CD14-positive monocyte (primary cell): ENCODE results near the gene APOBEC4. TPM values are rescaled to one million over a fixed set of nuclear protein-coding genes. Genes with fewer than 3 reads are reported as not detected.
A peak's percentile ranks its signal among the peaks of the same experiment; 100 is the strongest.

Experiments used
- DNase-seq, 3 donors: peaks; one replicate each; pipeline ENCODE4 v3.0.0-alpha.2; 2011 to 2022
- H2AFZ ChIP-seq: 2 replicates; pipeline ENCODE4 v1.6.0; 2012; ENCODE audit warnings: mild to moderate bottlenecking, low read depth, low read length, inconsistent platforms; ENCODE audit not compliant: insufficient read depth, poor library complexity, severe bottlenecking
- H3K27ac ChIP-seq, 2 donors: 1 replicate in 1 of 2; 2 replicates in 1 of 2; pipeline ENCODE4 v1.5.1; 2012 to 2013; ENCODE audit warnings: low read length in 2 of 2, control low read depth in 1 of 2, inconsistent platforms in 1 of 2, low read depth in 1 of 2, mild to moderate bottlenecking in 1 of 2
- H3K27me3 ChIP-seq, 2 donors: one replicate each; pipeline versions ENCODE4 v1.6.0 to v1.6.1; 2011 to 2013; ENCODE audit warnings: low read length in 2 of 2; ENCODE audit not compliant: control insufficient read depth in 2 of 2, insufficient read depth in 2 of 2
- H3K36me3 ChIP-seq, 2 donors: replicated peaks in 1 of 2; 1 replicate in 1 of 2; 2 replicates in 1 of 2; pipeline versions ENCODE4 v1.5.1 to v1.6.1; 2012 to 2013; ENCODE audit warnings: low read length in 2 of 2, control low read depth in 1 of 2, inconsistent platforms in 1 of 2, mild to moderate bottlenecking in 1 of 2; ENCODE audit not compliant: insufficient read depth in 2 of 2, control insufficient read depth in 1 of 2
- H3K4me1 ChIP-seq, 2 donors: 1 replicate in 1 of 2; 2 replicates in 1 of 2; pipeline versions ENCODE4 v1.5.1 to v1.6.1; 2012 to 2013; ENCODE audit warnings: low read length in 2 of 2, control low read depth in 1 of 2, inconsistent platforms in 1 of 2, mild to moderate bottlenecking in 1 of 2, moderate library complexity in 1 of 2; ENCODE audit not compliant: insufficient read depth in 2 of 2, control insufficient read depth in 1 of 2
- H3K4me2 ChIP-seq: replicated peaks from 2 replicates; pipeline ENCODE3; 2012; ENCODE audit warnings: low read length, moderate library complexity, mild to moderate bottlenecking; ENCODE audit not compliant: poor library complexity, severe bottlenecking; ENCODE audit errors: extremely low read depth
- H3K4me3 ChIP-seq, 3 experiments: fragments of 200-600 bp in 1 of 3; sonication (generic) in 1 of 3; replicated peaks in 1 of 3; 1 replicate in 2 of 3; 2 replicates in 1 of 3; pipeline ENCODE4 v1.5.1; 2011 to 2013; ENCODE audit warnings: low read length in 3 of 3, mild to moderate bottlenecking in 3 of 3, control low read depth in 2 of 3, low read depth in 2 of 3, inconsistent platforms in 1 of 3, moderate library complexity in 1 of 3
- H3K79me2 ChIP-seq: 2 replicates; pipeline ENCODE4 v1.6.0; 2012; ENCODE audit warnings: mild to moderate bottlenecking, control low read depth, inconsistent platforms, low read length, moderate library complexity; ENCODE audit not compliant: insufficient read depth
- H3K9ac ChIP-seq: 2 replicates; pipeline ENCODE4 v1.6.0; 2017; ENCODE audit warnings: low read length, mild to moderate bottlenecking; ENCODE audit not compliant: insufficient read depth, poor library complexity, severe bottlenecking
- H3K9me3 ChIP-seq, 2 donors: replicated peaks in 1 of 2; 1 replicate in 1 of 2; 2 replicates in 1 of 2; pipeline versions ENCODE4 v1.5.1 to v1.6.1; 2012 to 2013; ENCODE audit warnings: low read length in 2 of 2, control low read depth in 1 of 2; ENCODE audit not compliant: control insufficient read depth in 1 of 2, insufficient read depth in 1 of 2
- H4K20me1 ChIP-seq: 2 replicates; pipeline ENCODE4 v1.6.0; 2012; ENCODE audit warnings: mild to moderate bottlenecking, low read length, control low read depth, moderate library complexity; ENCODE audit not compliant: insufficient read depth
- H3K27ac Mint-ChIP-seq, 7 donors: one replicate each; pipeline ENCODE4 v1.8.0; 2020; ENCODE audit warnings: mild to moderate bottlenecking in 7 of 7, mixed read lengths in 7 of 7, moderate library complexity in 6 of 7, inconsistent platforms in 2 of 7
- H3K27me3 Mint-ChIP-seq, 3 donors: one replicate each; pipeline ENCODE4 v1.8.0; 2021 to 2022; ENCODE audit warnings: low read depth in 3 of 3, mild to moderate bottlenecking in 3 of 3, mixed read lengths in 3 of 3, moderate library complexity in 3 of 3, inconsistent platforms in 1 of 3
- H3K36me3 Mint-ChIP-seq, 2 donors: one replicate each; pipeline ENCODE4 v1.8.0; 2020; ENCODE audit warnings: mixed read lengths in 2 of 2, inconsistent platforms in 1 of 2, mild to moderate bottlenecking in 1 of 2
- H3K4me1 Mint-ChIP-seq: one replicate; pipeline ENCODE4 v1.8.0; 2020; ENCODE audit warnings: mild to moderate bottlenecking, mixed read lengths
- H3K4me3 Mint-ChIP-seq, 2 donors: one replicate each; pipeline ENCODE4 v1.8.0; 2020; ENCODE audit warnings: mild to moderate bottlenecking in 2 of 2, mixed read lengths in 2 of 2, moderate library complexity in 1 of 2
- H3K9me3 Mint-ChIP-seq, 7 donors: one replicate each; pipeline ENCODE4 v1.8.0; 2020 to 2022; ENCODE audit warnings: mixed read lengths in 7 of 7, mild to moderate bottlenecking in 6 of 7, moderate library complexity in 6 of 7, inconsistent platforms in 2 of 7
- WGBS: methylation state at CpG from one replicate; pipeline ENCODE4 v1.1.5; 2013; ENCODE audit warnings: missing lambda C conversion rate; ENCODE audit not compliant: insufficient coverage; 5-methylcytosine and 5-hydroxymethylcytosine counted together
- intact Hi-C, 2 donors: fragments of 100-400 bp; cut with micrococcal nuclease; formaldehyde crosslinking; loops; one replicate each; pipeline versions ENCODE4 v1.15.0 to v1.15.1; 2023
- polyA plus RNA-seq, 3 donors: library from polyadenylated mRNA; depleted of rRNA in 1 of 3; unstranded in 2 of 3; stranded (reverse) in 1 of 3; fragments of 300-500 nt in 2 of 3; fragments of >200 nt in 1 of 3; fragmentation: Illumina TruSeq in 2 of 3; gene quantifications; 1 replicate in 2 of 3; 2 replicates in 1 of 3; pipeline ENCODE4 v1.2.3, GENCODE V29; 2012 to 2021
- TF ChIP-seq, protein P1 (sequence below): fragments of 200-600 bp; IDR thresholded peaks from one replicate; pipeline ENCODE4 v1.8.0; 2022; ENCODE audit warnings: antibody characterized with exemption, mild to moderate bottlenecking

APOBEC4 gene
- polyA plus RNA-seq, 3 donors = not detected

DNA sequence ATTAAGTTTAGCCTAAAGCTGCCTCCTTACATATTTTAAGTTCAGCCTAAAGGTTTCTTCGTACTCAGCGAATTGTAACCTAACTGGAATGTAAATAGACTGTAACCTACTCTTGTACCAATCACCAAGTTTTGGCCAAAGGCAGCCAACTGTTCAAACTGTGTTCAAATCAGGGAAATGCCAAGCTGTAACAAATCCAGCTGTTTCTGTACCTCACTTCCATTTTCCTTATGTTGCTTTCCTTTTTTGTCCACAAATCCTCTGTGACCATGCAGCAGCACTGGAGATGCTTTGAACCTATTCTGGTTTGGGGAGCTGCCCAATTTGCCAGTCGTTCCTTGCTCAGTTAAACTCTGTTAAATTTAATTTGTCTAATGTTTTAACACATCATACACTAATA is 3.2 kb upstream of the APOBEC4 start:
- WGBS = 94% methylated on average over 2 of the region's 3 CpGs
- H3K27me3 Mint-ChIP-seq = peaks cover 0 to 5% (median 0%) of the 10 kb centered on the region in 3 donors
- Histone ChIP-seq H3K4me2 (no peak overlapping the region), H3K9ac (no peak overlapping the region), H3K27ac (no peak overlapping the region), H3K36me3 (no peaks in the 10 kb centered on the region), H3K4me1 (peaks cover 11 to 12% of the 10 kb centered on the region in 2 donors), H3K79me2 (no peaks in the 10 kb centered on the region), H3K9me3 (no peaks in the 10 kb centered on the region), H4K20me1 (no peaks in the 10 kb centered on the region), H3K4me3 (no peak overlapping the region), H2AFZ (no peak overlapping the region), H3K27me3 (no peaks in the 10 kb centered on the region)
- peaks cover 0 to 2% (median 0%) of the 10 kb centered on the region in 7 donors for H3K9me3 Mint-ChIP-seq
- intact Hi-C loops = no loop called here
- no peak overlapping the region for H3K27ac Mint-ChIP-seq
- H3K4me1 Mint-ChIP-seq = peaks cover 21% of the 10 kb centered on the region
- no peaks in the 10 kb centered on the region for H3K36me3 Mint-ChIP-seq
- no peak for DNase-seq
- no peak overlapping the region for H3K4me3 Mint-ChIP-seq
- TF ChIP-seq, protein P1, sequence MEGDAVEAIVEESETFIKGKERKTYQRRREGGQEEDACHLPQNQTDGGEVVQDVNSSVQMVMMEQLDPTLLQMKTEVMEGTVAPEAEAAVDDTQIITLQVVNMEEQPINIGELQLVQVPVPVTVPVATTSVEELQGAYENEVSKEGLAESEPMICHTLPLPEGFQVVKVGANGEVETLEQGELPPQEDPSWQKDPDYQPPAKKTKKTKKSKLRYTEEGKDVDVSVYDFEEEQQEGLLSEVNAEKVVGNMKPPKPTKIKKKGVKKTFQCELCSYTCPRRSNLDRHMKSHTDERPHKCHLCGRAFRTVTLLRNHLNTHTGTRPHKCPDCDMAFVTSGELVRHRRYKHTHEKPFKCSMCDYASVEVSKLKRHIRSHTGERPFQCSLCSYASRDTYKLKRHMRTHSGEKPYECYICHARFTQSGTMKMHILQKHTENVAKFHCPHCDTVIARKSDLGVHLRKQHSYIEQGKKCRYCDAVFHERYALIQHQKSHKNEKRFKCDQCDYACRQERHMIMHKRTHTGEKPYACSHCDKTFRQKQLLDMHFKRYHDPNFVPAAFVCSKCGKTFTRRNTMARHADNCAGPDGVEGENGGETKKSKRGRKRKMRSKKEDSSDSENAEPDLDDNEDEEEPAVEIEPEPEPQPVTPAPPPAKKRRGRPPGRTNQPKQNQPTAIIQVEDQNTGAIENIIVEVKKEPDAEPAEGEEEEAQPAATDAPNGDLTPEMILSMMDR = no peak

DNA sequence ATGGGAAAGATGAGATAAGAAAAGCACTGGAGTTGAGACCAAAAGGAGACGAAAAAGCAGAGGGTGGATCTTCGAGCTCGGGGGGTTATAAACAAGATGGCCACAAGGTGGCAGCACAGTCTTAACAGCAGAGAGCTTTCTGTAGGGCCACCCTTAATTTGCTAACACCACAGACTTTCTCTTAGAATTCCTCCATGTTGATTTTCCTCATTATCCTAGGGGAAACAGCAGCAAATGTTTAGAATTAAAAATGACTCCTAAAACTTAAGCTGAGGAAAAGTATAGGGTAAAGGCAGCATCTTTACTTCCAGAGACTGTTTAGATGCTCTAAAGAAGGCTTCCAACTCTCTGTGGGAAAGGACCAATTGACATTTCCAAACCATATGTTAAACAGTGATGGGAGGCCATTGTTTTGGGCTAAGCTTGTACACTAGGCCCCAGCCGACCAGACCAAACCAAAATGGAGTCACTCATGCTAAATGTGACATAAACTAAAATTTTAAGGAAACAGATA is 2.5 kb upstream of the APOBEC4 start:
- Histone ChIP-seq H3K4me3 (no peak overlapping the region), H3K27me3 (no peaks in the 10 kb centered on the region), H4K20me1 (no peaks in the 10 kb centered on the region), H3K9ac (no peak overlapping the region), H3K36me3 (no peaks in the 10 kb centered on the region), H3K4me1 (peaks cover 11 to 12% of the 10 kb centered on the region in 2 donors), H3K27ac (no peak overlapping the region), H3K4me2 (no peak overlapping the region), H2AFZ (no peak overlapping the region), H3K79me2 (no peaks in the 10 kb centered on the region), H3K9me3 (no peaks in the 10 kb centered on the region)
- Mint-ChIP-seq H3K9me3 (peaks cover 0 to under 1% (median 0%) of the 10 kb centered on the region in 7 donors), H3K4me3 (no peak overlapping the region), H3K36me3 (no peaks in the 10 kb centered on the region), H3K4me1 (peaks cover 21% of the 10 kb centered on the region), H3K27ac (peak overlapping the region in 2 of 7 donors; percentile 11 to 31), H3K27me3 (peaks cover 0 to 3% (median 0%) of the 10 kb centered on the region in 3 donors)
- TF ChIP-seq, protein P1 = peak; percentile 91
- intact Hi-C loops = loop anchor here in 1 of 2 donors (2.0 kb wide), 1 partner anchor 257 kb away; no protein-coding TSS in a partner anchor
- DNase-seq = peak; percentile 60 to 73 (median 72)
- 4% methylated on average over 3 of the region's 4 CpGs for WGBS
